Suprapubic skin (tissue), 3 donors: Measurements from ENCODE around the gene CLEC16A.

Experiments
- CTCF ChIP-seq, 2 donors: fragments of 200-600 bp in 1 of 2; fragments of 450-650 bp in 1 of 2; sonication (generic) in 1 of 2; IDR thresholded peaks; one replicate each; pipeline ENCODE4 v1.5.1; 2016 to 2019; ENCODE audit warnings: antibody characterized with exemption in 2 of 2, mild to moderate bottlenecking in 1 of 2, moderate library complexity in 1 of 2
- POLR2A ChIP-seq, 2 donors: fragments of 450-650 bp; IDR thresholded peaks; one replicate each; pipeline ENCODE4 v1.6.1; 2017; ENCODE audit warnings: antibody characterized with exemption in 2 of 2, mild to moderate bottlenecking in 2 of 2, moderate library complexity in 2 of 2

DNA sequence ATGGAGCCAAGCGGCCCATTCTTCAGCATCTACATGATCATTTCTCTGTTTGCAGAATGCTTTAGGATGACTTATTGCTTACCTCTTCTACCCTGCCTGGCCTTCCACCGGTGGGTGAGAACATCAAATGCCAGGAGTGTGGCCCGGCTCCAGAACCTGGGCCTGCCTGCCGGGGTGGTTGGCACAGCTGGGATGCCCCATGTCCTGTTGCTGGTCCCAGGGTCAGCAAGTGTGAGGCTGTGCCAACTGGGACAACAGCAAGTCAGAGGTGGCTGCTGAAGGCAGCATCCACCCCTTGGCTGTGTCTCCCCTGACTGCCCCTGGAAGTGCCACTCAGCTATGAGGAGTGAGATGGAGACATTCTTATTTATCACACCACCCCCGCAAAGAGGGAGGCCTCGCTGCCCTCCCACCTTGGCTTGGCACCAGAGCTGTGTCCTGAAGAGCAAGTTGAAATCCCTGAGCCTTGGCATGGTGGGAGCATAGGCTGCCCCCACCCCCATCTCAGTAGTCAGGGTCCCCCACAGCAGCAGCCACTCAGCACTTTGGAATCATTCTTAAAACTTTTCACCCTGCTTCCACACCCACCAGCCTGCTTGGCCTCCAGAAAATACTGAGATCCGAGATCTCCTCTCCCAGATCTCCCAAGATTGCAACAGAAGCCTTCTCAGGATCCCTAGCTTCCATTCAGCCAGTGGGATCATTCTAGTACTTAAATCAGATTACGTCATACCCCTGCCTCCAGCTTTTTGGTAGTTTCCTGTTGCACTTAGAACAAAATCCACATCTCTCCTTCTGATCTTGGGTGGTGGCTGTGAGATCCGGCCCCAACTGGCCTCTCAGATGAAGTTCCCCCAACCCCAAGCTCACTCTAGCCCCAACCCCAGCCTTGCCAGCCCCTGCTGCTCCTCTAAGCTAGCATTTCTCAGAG is 184.1 kb downstream of the CLEC16A start:
- TF ChIP-seq CTCF (IDR thresholded peaks at IDR 0.05) (no peak), POLR2A (IDR thresholded peaks at IDR 0.05) (no peak)
